Heart right ventricle (tissue), 16 donors: ENCODE measurements around the gene MRPL23. TPM values are rescaled to one million over a fixed set of nuclear protein-coding genes. Genes with fewer than 3 reads are reported as not detected.

Source experiments
- ATAC-seq, 8 donors: fragments of 200-7000 bp; cut with Tn5 transposase; one replicate each; pipeline ENCODE4 v1.9.1; 2020; ENCODE audit warnings: mild to moderate bottlenecking in 8 of 8, moderate library complexity in 8 of 8, moderate number of reproducible peaks in 1 of 8
- DNase-seq, 2 donors: peaks; one replicate each; pipeline ENCODE4 v3.0.0-alpha.2; 2020
- H3K27ac ChIP-seq, 10 donors: fragments of 200-600 bp; sonication (generic) in 2 of 10; one replicate each; pipeline versions ENCODE4 v1.5.0 to v1.8.0; 2020 to 2022; ENCODE audit warnings: mild to moderate bottlenecking in 3 of 10
- H3K27me3 ChIP-seq, 7 donors: fragments of 200-600 bp; one replicate each; pipeline ENCODE4 v1.8.0; 2021 to 2022; ENCODE audit warnings: mild to moderate bottlenecking in 2 of 7
- H3K36me3 ChIP-seq, 9 donors: fragments of 200-600 bp; sonication (generic) in 1 of 9; one replicate each; pipeline versions ENCODE4 v1.5.0 to v1.8.0; 2020 to 2022; ENCODE audit warnings: mild to moderate bottlenecking in 2 of 9
- H3K4me1 ChIP-seq, 9 donors: fragments of 200-600 bp; sonication (generic) in 1 of 9; one replicate each; pipeline versions ENCODE4 v1.5.0 to v1.8.0; 2020 to 2022; ENCODE audit warnings: mild to moderate bottlenecking in 4 of 9
- H3K4me3 ChIP-seq, 10 donors: fragments of 200-600 bp; sonication (generic) in 2 of 10; one replicate each; pipeline versions ENCODE4 v1.5.0 to v1.8.0; 2020 to 2022; ENCODE audit warnings: mild to moderate bottlenecking in 7 of 10, moderate library complexity in 2 of 10
- H3K9me3 ChIP-seq, 11 donors: fragments of 200-600 bp in 10 of 11; sonication (generic) in 2 of 11; one replicate each; pipeline versions ENCODE4 v1.5.0 to v1.8.0; 2013 to 2022; ENCODE audit warnings: mild to moderate bottlenecking in 2 of 11, control low read depth in 1 of 11, moderate library complexity in 1 of 11
- CTCF ChIP-seq, 9 donors: fragments of 200-600 bp; sonication (generic) in 2 of 9; IDR thresholded peaks; one replicate each; pipeline versions ENCODE4 v1.5.0 to v1.8.0; 2021 to 2022; ENCODE audit warnings: antibody characterized with exemption in 9 of 9, mild to moderate bottlenecking in 5 of 9, moderate library complexity in 1 of 9
- WGBS, 2 donors: extraction: QIAGEN DNeasy Blood & Tissue Kit; methylation state at CpG; one replicate each; pipeline ENCODE4 v1.1.7; 2013; ENCODE audit warnings: inconsistent platforms in 1 of 2; 5-methylcytosine and 5-hydroxymethylcytosine counted together
- intact Hi-C, 10 donors: fragments of 100-400 bp; cut with DNase I; formaldehyde crosslinking; loops; one replicate each; pipeline versions ENCODE4 v1.11.1 to v1.14.2; 2022
- polyA plus RNA-seq, 2 donors: library from polyadenylated mRNA; stranded (reverse); fragments of 200-250 nt; gene quantifications; one replicate each; pipeline ENCODE4 v1.2.3, GENCODE V29; 2013
- total RNA-seq, 10 donors: library from RNA; stranded (reverse); fragmentation: NEBNext Ultra II Directional in 3 of 10; extraction: Animal tissue kit (Norgen Biotek cat#: 25700) in 3 of 10; gene quantifications; one replicate each; pipeline versions ENCODE4 v1.2.1 to v1.2.4, GENCODE V29; 2021 to 2023
- donor health status: Arrhythmogenic right ventricular cardiomyopathy.
- donor health status: ischemic (EF 13 %, LVEDD 7.1; RV severe dilation, severe dysfunction).
- donor health status: healthy with polysubstance abuse.
- donor health status: DM: no; HTN: yes; CAD: no.
- donor health status: DM: no; HTN: no; CAD: no.
- donor health status: ischemic (EF 25% LVEDD 6.9; RV normal size, moderate dysfunction).
- donor health status: ischemic (EF 25% LVEDD 5.7; RV mildly dilated, moderate dysfunction).
- donor health status: healthy.
- donor health status: DM: yes; HTN: yes; CAD: no.
- donor health status: Ischemic cardiomyopathy.
- donor health status: ischemic (EF 35%, LVEDD 5.7; RV mildly dilated, moderate dysfunction).
- donor health status: nonischemic (EF 11% LVEDD 7.7; RV severe dilation, severe dysfunction).
- donor health status: DM: yes; HTN: yes; CAD: no.
- donor health status: PGD.
- donor health status: ischemic (EF 29% LVEDD 5.4; RV normal size, mild dysfunction).
- donor health status: nonischemic (EF 23%, LVEDD 6.1; RV moderate dilation, normal function).

Gene MRPL23
- total and polyA plus RNA-seq, 12 donors = 45.9 to 356 (median 80.7) TPM

DNA sequence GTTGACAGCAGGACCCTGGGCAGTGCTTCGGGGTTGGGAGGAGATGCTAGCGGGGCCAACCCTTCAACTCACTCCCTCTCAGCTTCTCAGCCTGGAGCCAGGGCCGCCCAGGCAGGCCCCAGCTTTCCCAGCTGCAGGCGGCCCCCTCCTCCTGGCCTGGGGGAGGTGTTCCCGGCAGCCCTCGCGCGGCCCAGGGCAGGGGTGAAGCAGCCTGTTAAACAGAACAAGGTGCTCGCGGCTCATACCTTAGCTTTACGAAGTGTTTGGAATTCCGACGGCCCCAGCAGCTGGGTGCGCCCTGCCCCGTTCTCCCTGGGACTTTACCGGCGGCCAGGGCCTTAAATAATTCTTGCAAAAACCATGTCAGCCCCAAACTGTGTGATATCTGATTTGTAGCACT is 17.2 kb downstream of the MRPL23 start:
- Histone ChIP-seq H3K4me3 (no peak overlapping the region), H3K9me3 (no peaks in the 10 kb centered on the region), H3K36me3 (no peaks in the 10 kb centered on the region), H3K4me1 (no peaks in the 10 kb centered on the region), H3K27me3 (no peaks in the 10 kb centered on the region), H3K27ac (no peak overlapping the region)
- intact Hi-C loops = no loop called here
- DNase-seq = no peak
- peak in 1 of 8 donors; percentile 23 for ATAC-seq
- no CpG with 5 or more reads among the region's 17 CpGs for WGBS, 2 donors
- TF ChIP-seq CTCF (IDR thresholded peaks at IDR 0.05) = no peak

DNA sequence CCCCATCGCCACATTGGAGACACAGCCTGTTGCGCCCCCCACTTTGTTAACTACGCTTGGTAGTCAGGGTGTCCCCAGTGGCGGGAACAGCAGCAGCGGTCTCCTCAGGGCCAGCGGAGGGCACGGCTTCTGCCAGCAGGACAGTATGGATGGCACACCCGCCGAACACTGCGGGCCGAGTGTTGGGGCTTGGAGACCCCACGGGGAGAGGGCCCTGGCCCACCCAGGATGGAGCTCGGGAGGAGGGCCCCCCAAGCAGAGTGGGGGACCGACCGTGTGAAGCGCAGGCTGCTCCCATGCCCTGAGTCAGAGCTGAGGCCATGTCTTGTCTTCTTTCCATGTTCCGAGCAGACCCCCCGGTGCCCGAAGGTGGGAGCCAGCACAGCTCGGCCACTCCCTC is 17.8 kb downstream of the MRPL23 start:
- peak in 1 of 2 donors; percentile 1 for DNase-seq
- no peaks in the 10 kb centered on the region for H3K4me1 ChIP-seq
- H3K9me3 ChIP-seq = no peaks in the 10 kb centered on the region
- H3K27me3 ChIP-seq = no peaks in the 10 kb centered on the region
- no peak for TF ChIP-seq CTCF (IDR thresholded peaks at IDR 0.05)
- ATAC-seq = no peak
- no CpG with 5 or more reads among the region's 20 CpGs for WGBS, 2 donors
- no peak overlapping the region for H3K4me3 ChIP-seq
- no peaks in the 10 kb centered on the region for H3K36me3 ChIP-seq
- intact Hi-C loops = no loop called here
- H3K27ac ChIP-seq = no peak overlapping the region

- DNase-seq (peak in 1 of 2 donors; percentile 9), ATAC-seq (peak in 3 of 8 donors; percentile 27 to 46 (median 36))
- H3K4me3 ChIP-seq = no peak overlapping the region
- no peak overlapping the region for H3K27ac ChIP-seq
- H3K36me3 ChIP-seq = no peaks in the 10 kb centered on the region
- no peaks in the 10 kb centered on the region for H3K4me1 ChIP-seq
- WGBS, 2 donors = 80 to 97% methylated on average over 2 to 6 of the region's 18 CpGs
- intact Hi-C loops = no loop called here
- no peaks in the 10 kb centered on the region for H3K27me3 ChIP-seq
- no peaks in the 10 kb centered on the region for H3K9me3 ChIP-seq
- peak in 2 of 9 donors; percentile 6 to 12 for TF ChIP-seq CTCF (IDR thresholded peaks at IDR 0.05)
Observed at GRCh38 chr11:1966531-1966930, 19.4 kb downstream of the MRPL23 start.

GRCh38 chr11:1967641-1968225 is 20.6 kb downstream of the MRPL23 start:
- ATAC-seq (peak in 7 of 8 donors; percentile 5 to 71 (median 54)), DNase-seq (peak in 1 of 2 donors; percentile 11)
- intact Hi-C loops = no loop called here
- no peak for TF ChIP-seq CTCF (IDR thresholded peaks at IDR 0.05)
- Histone ChIP-seq H3K4me1 (no peaks in the 10 kb centered on the region), H3K9me3 (no peaks in the 10 kb centered on the region), H3K4me3 (no peak overlapping the region), H3K36me3 (no peaks in the 10 kb centered on the region), H3K27me3 (no peaks in the 10 kb centered on the region), H3K27ac (no peak overlapping the region)
- 7% methylated on average over 3 of the region's 21 CpGs; no CpG with 5 or more reads in 1 of the 2 donors for WGBS, 2 donors
